Stimulated activated effector memory CD8-positive, alpha-beta T cell treated with anti-CD3 and anti-CD28 coated beads, Interleukin-12 subunit alpha, Interleukin-12 subunit beta, amount 100 ng/mL, for 72 hours (primary cell): Measurements from ENCODE around the gene TBC1D9.

ENCODE experiments used
- ATAC-seq: fragments of 150-1000 bp; cut with Tn5 transposase; 2 replicates; pipeline ENCODE4 v1.10.0; 2021
- DNase-seq, 2 donors: peaks; one replicate each; pipeline ENCODE4 v3.0.0; 2021 to 2022; ENCODE audit warnings: low spot score in 2 of 2
- H3K27ac Mint-ChIP-seq: one replicate; pipeline ENCODE4 v1.8.0; 2022; ENCODE audit warnings: mild to moderate bottlenecking, mixed read lengths
- H3K36me3 Mint-ChIP-seq: one replicate; pipeline ENCODE4 v1.8.0; 2022; ENCODE audit warnings: mild to moderate bottlenecking, mixed read lengths
- H3K4me1 Mint-ChIP-seq: one replicate; pipeline ENCODE4 v1.8.0; 2022; ENCODE audit warnings: mixed read lengths
- H3K4me3 Mint-ChIP-seq: one replicate; pipeline ENCODE4 v1.8.0; 2022; ENCODE audit warnings: mild to moderate bottlenecking, mixed read lengths
- H3K9me3 Mint-ChIP-seq: one replicate; pipeline ENCODE4 v1.8.0; 2022; ENCODE audit warnings: mixed read lengths

The TBC1D9 gene

DNA sequence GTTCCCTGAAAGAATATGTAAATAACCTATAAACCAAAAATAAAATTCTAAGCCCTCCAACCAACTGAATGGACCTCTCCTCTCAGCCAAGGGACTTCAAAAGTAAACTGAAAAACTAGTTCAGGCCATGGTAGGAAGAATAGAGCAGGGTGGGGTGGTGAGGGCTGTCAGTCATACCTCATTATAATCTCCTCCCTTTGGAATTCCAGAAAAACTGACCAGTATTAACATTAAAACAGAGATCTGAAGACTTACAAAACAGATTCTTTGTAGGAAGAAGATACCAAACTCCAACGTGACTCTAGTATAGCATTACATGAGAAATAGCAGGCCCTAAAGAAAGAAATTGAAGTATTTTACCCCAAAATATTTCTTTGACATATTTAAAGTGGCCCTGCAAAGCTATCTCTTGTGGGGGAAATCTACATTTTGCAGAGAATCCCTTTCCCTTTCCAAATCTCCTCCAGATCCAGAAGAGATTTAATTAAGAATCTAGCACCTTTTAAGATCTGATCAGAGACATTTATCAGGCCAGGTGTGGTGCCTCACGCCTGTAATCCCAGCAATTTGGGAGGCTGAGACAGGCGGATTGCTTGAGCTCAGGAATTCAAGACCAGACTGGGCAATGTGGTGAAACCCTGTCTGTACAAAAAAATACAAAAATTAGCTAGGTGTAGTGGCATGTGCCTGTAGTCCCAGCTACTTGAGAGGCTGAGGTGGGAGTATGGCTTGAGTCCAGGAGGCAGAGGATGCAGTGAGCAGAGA is 15.1 kb downstream of the TBC1D9 start:
- Mint-ChIP-seq H3K4me3 (no peak overlapping the region), H3K36me3 (no peaks in the 10 kb centered on the region), H3K9me3 (no peaks in the 10 kb centered on the region), H3K27ac (no peak overlapping the region), H3K4me1 (no peaks in the 10 kb centered on the region)
- DNase-seq = no peak
- no peak for ATAC-seq

DNA sequence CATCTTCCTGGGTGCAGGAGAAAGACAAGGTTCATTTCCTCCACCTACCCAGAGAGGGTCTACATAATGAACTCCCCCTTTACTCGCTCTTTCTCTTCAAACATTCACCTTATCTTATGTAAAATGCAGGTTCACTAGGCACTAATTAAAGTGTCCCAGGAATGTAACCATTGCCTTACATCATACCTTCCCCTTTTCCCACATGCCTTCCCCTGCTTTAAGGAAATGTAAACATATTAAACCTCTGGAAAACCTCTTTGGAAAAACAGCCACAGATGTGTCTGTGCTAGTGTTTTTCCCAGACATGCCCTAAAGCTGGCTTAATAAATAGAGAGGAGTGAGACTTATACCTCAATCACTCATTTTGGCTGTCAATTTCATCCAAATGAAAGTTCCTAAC is 15.8 kb downstream of the TBC1D9 start:
- ATAC-seq (no peak), DNase-seq (no peak)
- H3K4me3 Mint-ChIP-seq = no peak overlapping the region
- H3K36me3 Mint-ChIP-seq = no peaks in the 10 kb centered on the region
- H3K4me1 Mint-ChIP-seq = no peaks in the 10 kb centered on the region
- no peaks in the 10 kb centered on the region for H3K9me3 Mint-ChIP-seq
- no peak overlapping the region for H3K27ac Mint-ChIP-seq

DNA sequence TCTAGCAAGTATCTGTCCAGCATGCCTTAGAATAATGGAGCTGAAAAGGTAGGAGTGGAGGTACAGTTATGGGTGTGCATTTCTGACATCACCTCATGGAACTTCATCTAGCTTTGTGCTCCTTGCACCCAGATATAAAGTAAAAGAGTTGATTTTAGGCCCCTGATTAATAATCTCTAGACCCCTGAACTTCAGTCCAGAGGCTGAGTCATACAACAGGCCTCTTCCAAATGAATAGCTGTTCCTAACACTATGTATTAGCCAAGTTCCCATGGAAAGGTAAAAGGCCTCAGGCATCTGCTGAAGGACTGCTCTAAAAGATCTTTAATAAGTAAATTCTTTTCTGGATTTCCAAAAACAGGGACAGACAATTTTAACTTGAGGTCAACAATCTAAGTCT is 16.2 kb downstream of the TBC1D9 start:
- no peaks in the 10 kb centered on the region for H3K36me3 Mint-ChIP-seq
- no peaks in the 10 kb centered on the region for H3K9me3 Mint-ChIP-seq
- no peak for ATAC-seq
- DNase-seq = no peak
- no peak overlapping the region for H3K4me3 Mint-ChIP-seq
- H3K4me1 Mint-ChIP-seq = no peaks in the 10 kb centered on the region
- no peak overlapping the region for H3K27ac Mint-ChIP-seq

DNA sequence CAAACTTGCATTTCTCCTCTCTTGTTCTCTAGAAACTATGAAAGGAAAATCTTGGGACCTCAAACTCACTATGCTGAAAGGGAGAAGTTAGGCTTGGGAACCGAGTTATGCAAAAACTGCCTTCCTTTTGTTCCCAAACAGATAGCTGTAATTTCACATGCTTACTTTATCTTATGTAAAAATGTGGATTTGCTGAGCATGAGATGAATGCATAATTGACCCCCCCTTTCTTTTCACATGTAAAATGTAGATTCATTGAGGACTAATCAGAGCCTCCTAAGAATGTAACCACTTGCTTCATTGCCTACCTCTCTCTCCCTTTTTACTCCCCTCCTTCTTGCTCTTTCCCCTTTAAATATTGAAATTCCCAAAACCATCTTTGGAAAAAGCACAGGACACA is 18.0 kb downstream of the TBC1D9 start:
- ATAC-seq = no peak
- H3K9me3 Mint-ChIP-seq = no peaks in the 10 kb centered on the region
- no peak overlapping the region for H3K27ac Mint-ChIP-seq
- no peaks in the 10 kb centered on the region for H3K4me1 Mint-ChIP-seq
- no peak overlapping the region for H3K4me3 Mint-ChIP-seq
- H3K36me3 Mint-ChIP-seq = no peaks in the 10 kb centered on the region
- no peak for DNase-seq

DNA sequence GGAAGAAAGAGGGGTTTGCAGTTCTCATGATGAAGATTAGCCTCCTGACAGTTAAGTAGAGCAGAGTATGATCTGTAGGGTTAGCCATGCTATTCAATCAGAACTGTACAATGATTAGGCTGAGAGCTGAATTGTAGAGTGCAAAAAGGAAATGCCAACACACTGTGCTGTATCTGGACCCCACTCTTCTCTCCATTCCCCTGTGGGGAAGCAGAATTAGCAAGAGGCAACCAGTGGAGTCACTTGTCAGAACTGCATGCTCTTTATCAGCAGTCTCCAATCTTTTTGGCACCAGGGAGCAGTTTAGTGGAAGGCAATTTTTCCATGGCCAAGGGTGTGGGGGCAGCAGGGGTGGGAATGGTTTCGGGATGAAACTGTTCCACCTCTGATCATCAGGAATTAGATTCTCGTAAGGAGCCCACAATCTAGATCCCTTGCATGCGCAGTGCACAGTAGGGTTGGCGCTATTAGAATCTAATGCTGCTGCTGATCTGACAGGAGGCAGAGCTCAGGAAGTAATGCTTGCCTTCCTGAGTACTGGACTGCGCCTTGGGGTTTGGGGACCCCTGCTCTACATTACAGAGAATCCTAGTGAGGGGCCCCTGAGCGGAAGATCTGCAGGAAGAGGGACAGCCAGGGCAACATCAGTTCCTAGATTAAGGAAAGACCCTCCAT is 19.4 kb downstream of the TBC1D9 start:
- ATAC-seq (peak; percentile 39), DNase-seq (no peak)
- no peak overlapping the region for H3K27ac Mint-ChIP-seq
- no peak overlapping the region for H3K4me3 Mint-ChIP-seq
- H3K9me3 Mint-ChIP-seq = no peaks in the 10 kb centered on the region
- no peaks in the 10 kb centered on the region for H3K4me1 Mint-ChIP-seq
- no peaks in the 10 kb centered on the region for H3K36me3 Mint-ChIP-seq

DNA sequence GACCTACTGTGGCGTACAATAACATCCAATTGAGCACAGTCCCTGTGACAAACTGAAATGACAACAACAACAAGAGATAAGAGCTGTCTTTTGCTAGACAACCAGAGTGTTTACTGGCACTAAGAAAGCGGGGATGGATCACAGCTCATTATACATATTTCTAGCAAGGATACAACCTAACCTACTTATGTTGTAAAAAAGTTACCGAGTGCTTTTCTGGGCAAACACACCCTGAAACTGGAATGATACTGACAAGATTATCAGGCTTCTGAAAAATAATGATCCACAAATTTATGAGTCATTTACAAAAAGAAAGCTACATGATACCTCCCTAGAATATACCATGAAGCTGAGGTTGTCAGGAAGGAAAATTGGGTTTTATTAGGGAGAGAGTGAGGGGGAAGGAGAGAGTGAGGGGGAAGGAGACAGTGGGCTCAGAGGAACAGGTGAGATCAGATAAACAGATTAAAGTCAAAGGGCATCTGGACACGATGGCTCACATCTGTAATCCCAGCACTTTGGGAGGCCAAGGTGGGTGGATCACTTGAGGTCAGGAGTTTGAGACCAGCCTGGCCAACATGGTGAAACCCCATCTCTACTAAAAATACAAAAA is 20.3 kb downstream of the TBC1D9 start:
- Mint-ChIP-seq H3K4me3 (no peak overlapping the region), H3K27ac (no peak overlapping the region)

DNA sequence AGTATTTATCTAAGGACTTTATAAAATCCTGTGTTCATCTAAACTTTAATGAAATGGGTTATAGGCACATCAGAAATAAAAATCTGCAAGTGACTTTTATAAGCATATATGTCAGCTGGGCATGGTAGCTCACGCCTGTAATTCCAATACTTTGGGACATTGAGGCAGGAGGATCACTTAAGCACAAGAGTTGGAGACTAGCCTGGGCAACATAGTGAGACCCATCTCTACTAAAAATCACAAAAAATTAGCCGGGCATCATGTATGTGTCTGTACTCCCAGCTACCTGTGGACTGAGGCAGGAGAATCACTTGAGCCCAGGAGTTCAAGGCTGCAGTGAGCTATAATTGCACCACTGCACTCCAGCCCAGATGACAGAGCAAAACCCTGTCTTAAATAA is 20.9 kb downstream of the TBC1D9 start:
- no peak overlapping the region for H3K27ac Mint-ChIP-seq
- no peaks in the 10 kb centered on the region for H3K9me3 Mint-ChIP-seq
- H3K4me1 Mint-ChIP-seq = no peaks in the 10 kb centered on the region
- ATAC-seq (no peak), DNase-seq (no peak)
- H3K4me3 Mint-ChIP-seq = no peak overlapping the region
- no peaks in the 10 kb centered on the region for H3K36me3 Mint-ChIP-seq

More for the DNA sequence above, 20.3 kb downstream of the TBC1D9 start:
- no peaks in the 10 kb centered on the region for H3K9me3 Mint-ChIP-seq
- no peaks in the 10 kb centered on the region for H3K36me3 Mint-ChIP-seq
- H3K4me1 Mint-ChIP-seq = no peaks in the 10 kb centered on the region
- ATAC-seq (no peak), DNase-seq (no peak)

DNA sequence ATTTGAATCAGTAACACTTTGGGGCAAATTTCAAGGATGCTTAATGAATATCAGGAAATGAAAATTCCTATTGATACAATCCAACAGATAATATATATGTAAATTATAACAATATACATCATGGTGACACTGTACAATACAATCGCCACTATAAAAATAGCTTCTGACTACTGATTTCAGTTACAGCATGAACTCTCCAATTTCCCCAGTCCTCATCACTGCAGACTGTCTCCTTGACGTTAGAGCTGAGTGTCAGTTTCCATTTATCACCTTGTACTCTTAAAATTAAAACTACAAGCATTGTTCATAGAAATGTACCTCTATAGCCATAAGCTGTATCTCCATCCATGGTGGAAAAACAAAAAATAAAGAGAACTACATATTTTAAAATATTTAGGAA is 23.4 kb downstream of the TBC1D9 start:
- DNase-seq (no peak), ATAC-seq (no peak)
- Mint-ChIP-seq H3K4me1 (no peaks in the 10 kb centered on the region), H3K9me3 (no peaks in the 10 kb centered on the region), H3K27ac (no peak overlapping the region), H3K36me3 (no peaks in the 10 kb centered on the region), H3K4me3 (no peak overlapping the region)

DNA sequence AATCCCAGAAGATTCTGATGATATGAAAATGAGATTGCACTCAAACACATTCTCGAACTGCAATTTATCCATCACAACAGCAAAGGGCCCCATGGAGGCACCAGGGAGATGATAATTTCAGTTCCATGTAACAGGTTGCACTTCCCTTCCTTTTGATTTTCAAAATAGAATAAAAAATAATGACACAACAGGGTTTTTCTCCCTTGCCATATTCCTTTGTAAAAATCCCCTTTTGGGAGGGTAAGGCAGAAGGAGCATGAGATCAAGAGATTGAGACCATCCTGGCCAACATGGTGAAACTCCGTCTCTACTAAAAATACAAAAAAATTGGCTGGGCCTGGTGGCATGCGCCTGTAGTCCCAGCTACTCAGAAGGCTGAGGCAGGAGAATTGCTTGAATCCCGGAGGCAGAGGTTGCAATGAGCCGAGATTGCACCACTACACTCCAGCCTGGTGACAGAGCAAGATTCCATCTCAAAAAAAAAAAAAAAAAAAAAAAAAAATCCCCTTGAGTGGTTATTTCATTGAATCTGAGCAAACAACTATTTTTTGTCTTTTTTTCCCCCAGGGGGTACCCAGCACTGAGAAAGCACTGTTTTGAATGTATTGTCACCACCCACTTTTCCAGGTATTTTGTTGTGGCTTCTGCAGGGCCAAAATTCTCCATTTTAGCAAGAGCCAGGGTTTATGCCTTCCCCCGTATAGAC is 26.7 kb downstream of the TBC1D9 start:
- Mint-ChIP-seq H3K36me3 (no peaks in the 10 kb centered on the region), H3K27ac (no peak overlapping the region), H3K4me3 (no peak overlapping the region), H3K9me3 (no peaks in the 10 kb centered on the region), H3K4me1 (no peaks in the 10 kb centered on the region)
- no peak for DNase-seq
- ATAC-seq = no peak

DNA sequence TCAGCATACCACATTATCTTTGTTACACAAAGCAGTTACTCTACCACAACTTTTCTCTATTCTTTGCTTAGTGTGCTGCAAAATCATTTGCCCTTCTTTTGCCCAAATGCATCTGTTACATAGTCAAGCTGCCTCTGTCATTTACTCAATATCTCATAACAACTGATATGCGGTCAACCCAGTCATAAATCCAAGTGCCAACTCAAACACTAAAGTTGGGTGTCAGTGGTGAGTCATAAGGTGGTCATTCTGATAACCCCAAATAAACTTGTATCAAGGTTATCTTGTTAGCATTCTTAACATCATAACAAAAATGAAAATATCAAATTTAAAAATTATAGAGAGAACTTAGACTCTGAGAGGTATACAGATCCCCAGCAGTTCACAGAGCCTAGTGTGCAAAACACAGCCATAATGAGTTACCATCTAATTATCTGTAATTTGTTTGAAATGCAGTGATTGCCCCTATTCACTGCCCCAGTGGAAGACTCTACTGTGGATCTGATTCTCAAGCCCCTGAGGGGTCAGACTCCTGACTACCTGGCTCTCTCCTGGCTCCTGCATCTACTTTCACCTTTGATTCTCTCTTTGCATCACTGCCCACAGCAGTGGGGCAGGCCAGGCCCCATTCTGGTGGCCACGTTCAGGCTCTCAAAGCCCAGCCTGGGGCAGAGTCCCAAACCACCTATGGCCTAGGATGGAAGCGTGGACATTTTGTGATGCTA is 29.2 kb downstream of the TBC1D9 start:
- Mint-ChIP-seq H3K4me1 (peaks cover under 1% of the 10 kb centered on the region), H3K4me3 (no peak overlapping the region), H3K27ac (no peak overlapping the region)

DNA sequence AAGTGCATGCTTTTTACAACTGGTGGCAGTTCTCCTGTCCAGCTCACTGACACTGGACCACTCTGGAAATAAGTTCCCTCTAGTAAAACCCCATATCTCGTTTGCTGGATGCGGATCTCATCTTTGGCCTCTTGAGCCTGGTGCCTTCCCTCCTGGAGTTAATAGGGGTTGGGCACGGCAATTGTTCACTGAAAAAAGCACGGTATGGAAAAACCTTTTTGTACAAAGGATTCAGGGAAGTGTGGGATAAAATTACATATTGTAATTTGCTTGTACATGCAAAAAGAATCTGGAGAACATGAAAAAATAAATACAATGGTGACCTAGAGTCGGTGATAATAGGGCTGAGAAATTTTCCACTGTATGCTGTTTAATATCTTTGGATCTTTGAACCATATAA is 30.6 kb downstream of the TBC1D9 start:
- no peaks in the 10 kb centered on the region for H3K36me3 Mint-ChIP-seq
- no peaks in the 10 kb centered on the region for H3K9me3 Mint-ChIP-seq
- H3K27ac Mint-ChIP-seq = no peak overlapping the region
- DNase-seq (no peak), ATAC-seq (no peak)
- H3K4me1 Mint-ChIP-seq = peaks cover 10% of the 10 kb centered on the region
- H3K4me3 Mint-ChIP-seq = no peak overlapping the region

More for the DNA sequence above, 29.2 kb downstream of the TBC1D9 start:
- no peaks in the 10 kb centered on the region for H3K36me3 Mint-ChIP-seq
- H3K9me3 Mint-ChIP-seq = no peaks in the 10 kb centered on the region
- ATAC-seq (peak; percentile 60), DNase-seq (no peak)

DNA sequence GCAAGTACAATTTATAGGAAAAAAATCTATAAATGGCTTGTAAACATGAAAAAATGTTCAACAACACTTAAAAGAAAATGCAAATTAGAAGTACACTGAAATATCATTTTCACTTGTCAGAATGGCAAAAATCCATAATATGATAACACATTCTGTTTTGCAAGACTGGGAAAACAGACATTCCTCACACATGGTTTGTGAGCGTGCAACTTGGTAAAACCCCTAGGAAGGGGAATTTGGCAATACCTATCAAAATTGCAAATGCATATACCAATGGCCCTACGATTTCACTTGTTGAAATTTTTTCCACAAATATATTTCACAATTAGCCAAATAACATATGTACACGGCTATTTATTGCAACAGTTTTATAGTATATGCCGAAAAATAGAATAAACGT is 31.4 kb downstream of the TBC1D9 start:
- H3K27ac Mint-ChIP-seq = no peak overlapping the region
- ATAC-seq (no peak), DNase-seq (no peak)
- no peaks in the 10 kb centered on the region for H3K36me3 Mint-ChIP-seq
- no peak overlapping the region for H3K4me3 Mint-ChIP-seq
- H3K4me1 Mint-ChIP-seq = peaks cover 10% of the 10 kb centered on the region
- no peaks in the 10 kb centered on the region for H3K9me3 Mint-ChIP-seq

DNA sequence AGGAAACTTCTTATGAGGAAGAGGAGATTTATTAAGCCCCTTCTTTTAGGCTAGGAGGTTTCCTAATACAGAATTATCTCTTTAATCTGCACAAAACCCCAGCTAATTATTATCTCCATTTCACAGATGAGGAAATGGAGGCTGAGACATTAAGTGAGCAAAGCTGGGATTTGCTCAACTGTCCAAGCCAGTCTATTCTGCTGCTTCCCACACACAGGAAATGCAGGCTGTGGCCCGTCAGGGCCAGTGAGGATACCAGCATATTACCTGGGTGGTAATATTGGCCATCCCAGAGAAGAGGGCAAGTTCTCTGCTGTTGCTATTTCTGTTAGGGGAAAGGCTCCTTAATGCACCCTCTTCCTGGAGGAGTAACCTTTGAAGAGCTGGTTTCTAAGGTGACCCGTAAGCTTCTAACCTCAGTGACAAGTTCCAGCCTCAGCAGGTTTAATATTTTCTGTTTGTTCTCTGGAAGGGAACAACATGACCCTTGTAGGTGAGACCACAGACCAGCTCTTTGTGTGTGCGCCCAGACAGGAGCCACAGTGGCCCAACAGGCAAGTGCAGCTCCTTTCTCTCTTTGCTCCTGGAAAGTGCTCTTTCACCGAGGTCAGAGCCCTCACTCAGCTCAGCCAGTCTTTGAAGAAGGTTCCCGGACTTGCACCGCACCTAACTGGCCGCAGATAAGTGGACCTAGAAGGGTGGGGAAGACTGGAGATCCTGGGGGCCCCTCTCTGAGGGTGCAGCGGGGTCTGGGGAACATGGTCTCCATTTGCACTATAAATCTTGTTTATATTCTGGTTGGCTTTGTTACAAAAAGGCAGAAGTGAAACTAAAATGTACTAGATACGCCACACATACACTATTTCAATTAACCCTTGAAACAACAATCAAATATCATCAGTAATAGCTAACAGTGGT is 35.5 kb downstream of the TBC1D9 start:
- DNase-seq (no peak), ATAC-seq (peak; percentile 29)
- Mint-ChIP-seq H3K9me3 (no peaks in the 10 kb centered on the region), H3K27ac (no peak overlapping the region), H3K4me1 (peaks cover 10% of the 10 kb centered on the region), H3K36me3 (no peaks in the 10 kb centered on the region), H3K4me3 (peak overlapping the region; percentile 39)

DNA sequence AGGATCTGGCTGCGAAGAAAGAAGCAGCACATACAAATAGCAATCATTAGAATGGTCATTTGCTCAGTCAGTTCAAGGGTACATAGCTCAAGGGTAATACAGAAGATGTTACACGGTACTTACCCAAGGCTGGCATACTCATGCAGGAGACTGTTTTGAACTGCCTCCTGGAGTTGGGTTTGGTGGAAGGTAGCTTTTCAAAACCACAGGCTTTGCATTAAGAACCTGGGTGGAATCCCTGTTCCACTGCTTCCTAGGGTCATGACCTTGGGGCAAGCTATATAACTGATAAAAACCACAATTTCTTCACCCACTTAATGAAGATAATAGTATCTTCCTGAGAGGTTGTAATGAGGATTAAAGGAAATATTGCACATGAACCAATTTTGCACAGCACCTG is 36.5 kb downstream of the TBC1D9 start:
- Mint-ChIP-seq H3K4me1 (peaks cover 10% of the 10 kb centered on the region), H3K4me3 (no peak overlapping the region), H3K36me3 (no peaks in the 10 kb centered on the region), H3K9me3 (no peaks in the 10 kb centered on the region), H3K27ac (no peak overlapping the region)
- no peak for DNase-seq
- no peak for ATAC-seq
